PC-9 (cell line): ENCODE measurements around the gene TMEM108.

Experiments used
- EZH2 ChIP-seq: fragments of 200-600 bp; sonication (generic); IDR thresholded peaks from 2 replicates; pipeline ENCODE4 v1.8.0; 2017; ENCODE audit warnings: antibody characterized with exemption, low read depth
- TF ChIP-seq, protein P1 (sequence below): fragments of 200-600 bp; sonication (generic); conservative IDR thresholded peaks from 2 replicates; pipeline ENCODE4 v1.6.1; 2017; ENCODE audit warnings: mixed run types, antibody characterized with exemption, mild to moderate bottlenecking, moderate library complexity

- TF ChIP-seq, protein P1, sequence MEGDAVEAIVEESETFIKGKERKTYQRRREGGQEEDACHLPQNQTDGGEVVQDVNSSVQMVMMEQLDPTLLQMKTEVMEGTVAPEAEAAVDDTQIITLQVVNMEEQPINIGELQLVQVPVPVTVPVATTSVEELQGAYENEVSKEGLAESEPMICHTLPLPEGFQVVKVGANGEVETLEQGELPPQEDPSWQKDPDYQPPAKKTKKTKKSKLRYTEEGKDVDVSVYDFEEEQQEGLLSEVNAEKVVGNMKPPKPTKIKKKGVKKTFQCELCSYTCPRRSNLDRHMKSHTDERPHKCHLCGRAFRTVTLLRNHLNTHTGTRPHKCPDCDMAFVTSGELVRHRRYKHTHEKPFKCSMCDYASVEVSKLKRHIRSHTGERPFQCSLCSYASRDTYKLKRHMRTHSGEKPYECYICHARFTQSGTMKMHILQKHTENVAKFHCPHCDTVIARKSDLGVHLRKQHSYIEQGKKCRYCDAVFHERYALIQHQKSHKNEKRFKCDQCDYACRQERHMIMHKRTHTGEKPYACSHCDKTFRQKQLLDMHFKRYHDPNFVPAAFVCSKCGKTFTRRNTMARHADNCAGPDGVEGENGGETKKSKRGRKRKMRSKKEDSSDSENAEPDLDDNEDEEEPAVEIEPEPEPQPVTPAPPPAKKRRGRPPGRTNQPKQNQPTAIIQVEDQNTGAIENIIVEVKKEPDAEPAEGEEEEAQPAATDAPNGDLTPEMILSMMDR: no peak
- no peak for TF ChIP-seq EZH2
These were observed 390.4 kb downstream of the TMEM108 start for GRCh38 chr3:133428552-133428951.
